CD14-positive monocyte (primary cell): ENCODE results near the gene ADGRF1. TPM values are rescaled to one million over a fixed set of nuclear protein-coding genes. Genes with fewer than 3 reads are reported as not detected.

Source experiments
- DNase-seq, 3 donors: peaks; one replicate each; pipeline ENCODE4 v3.0.0-alpha.2; 2011 to 2022
- H2AFZ ChIP-seq: 2 replicates; pipeline ENCODE4 v1.6.0; 2012; ENCODE audit warnings: mild to moderate bottlenecking, low read depth, low read length, inconsistent platforms; ENCODE audit not compliant: insufficient read depth, poor library complexity, severe bottlenecking
- H3K27ac ChIP-seq, 2 donors: 1 replicate in 1 of 2; 2 replicates in 1 of 2; pipeline ENCODE4 v1.5.1; 2012 to 2013; ENCODE audit warnings: low read length in 2 of 2, control low read depth in 1 of 2, inconsistent platforms in 1 of 2, low read depth in 1 of 2, mild to moderate bottlenecking in 1 of 2
- H3K27me3 ChIP-seq, 2 donors: one replicate each; pipeline versions ENCODE4 v1.6.0 to v1.6.1; 2011 to 2013; ENCODE audit warnings: low read length in 2 of 2; ENCODE audit not compliant: control insufficient read depth in 2 of 2, insufficient read depth in 2 of 2
- H3K36me3 ChIP-seq, 2 donors: replicated peaks in 1 of 2; 1 replicate in 1 of 2; 2 replicates in 1 of 2; pipeline versions ENCODE4 v1.5.1 to v1.6.1; 2012 to 2013; ENCODE audit warnings: low read length in 2 of 2, control low read depth in 1 of 2, inconsistent platforms in 1 of 2, mild to moderate bottlenecking in 1 of 2; ENCODE audit not compliant: insufficient read depth in 2 of 2, control insufficient read depth in 1 of 2
- H3K4me1 ChIP-seq, 2 donors: 1 replicate in 1 of 2; 2 replicates in 1 of 2; pipeline versions ENCODE4 v1.5.1 to v1.6.1; 2012 to 2013; ENCODE audit warnings: low read length in 2 of 2, control low read depth in 1 of 2, inconsistent platforms in 1 of 2, mild to moderate bottlenecking in 1 of 2, moderate library complexity in 1 of 2; ENCODE audit not compliant: insufficient read depth in 2 of 2, control insufficient read depth in 1 of 2
- H3K4me2 ChIP-seq: replicated peaks from 2 replicates; pipeline ENCODE3; 2012; ENCODE audit warnings: low read length, moderate library complexity, mild to moderate bottlenecking; ENCODE audit not compliant: poor library complexity, severe bottlenecking; ENCODE audit errors: extremely low read depth
- H3K4me3 ChIP-seq, 3 experiments: fragments of 200-600 bp in 1 of 3; sonication (generic) in 1 of 3; replicated peaks in 1 of 3; 1 replicate in 2 of 3; 2 replicates in 1 of 3; pipeline ENCODE4 v1.5.1; 2011 to 2013; ENCODE audit warnings: low read length in 3 of 3, mild to moderate bottlenecking in 3 of 3, control low read depth in 2 of 3, low read depth in 2 of 3, inconsistent platforms in 1 of 3, moderate library complexity in 1 of 3
- H3K79me2 ChIP-seq: 2 replicates; pipeline ENCODE4 v1.6.0; 2012; ENCODE audit warnings: mild to moderate bottlenecking, control low read depth, inconsistent platforms, low read length, moderate library complexity; ENCODE audit not compliant: insufficient read depth
- H3K9ac ChIP-seq: 2 replicates; pipeline ENCODE4 v1.6.0; 2017; ENCODE audit warnings: low read length, mild to moderate bottlenecking; ENCODE audit not compliant: insufficient read depth, poor library complexity, severe bottlenecking
- H3K9me3 ChIP-seq, 2 donors: replicated peaks in 1 of 2; 1 replicate in 1 of 2; 2 replicates in 1 of 2; pipeline versions ENCODE4 v1.5.1 to v1.6.1; 2012 to 2013; ENCODE audit warnings: low read length in 2 of 2, control low read depth in 1 of 2; ENCODE audit not compliant: control insufficient read depth in 1 of 2, insufficient read depth in 1 of 2
- H4K20me1 ChIP-seq: 2 replicates; pipeline ENCODE4 v1.6.0; 2012; ENCODE audit warnings: mild to moderate bottlenecking, low read length, control low read depth, moderate library complexity; ENCODE audit not compliant: insufficient read depth
- H3K27ac Mint-ChIP-seq, 7 donors: one replicate each; pipeline ENCODE4 v1.8.0; 2020; ENCODE audit warnings: mild to moderate bottlenecking in 7 of 7, mixed read lengths in 7 of 7, moderate library complexity in 6 of 7, inconsistent platforms in 2 of 7
- H3K27me3 Mint-ChIP-seq, 3 donors: one replicate each; pipeline ENCODE4 v1.8.0; 2021 to 2022; ENCODE audit warnings: low read depth in 3 of 3, mild to moderate bottlenecking in 3 of 3, mixed read lengths in 3 of 3, moderate library complexity in 3 of 3, inconsistent platforms in 1 of 3
- H3K36me3 Mint-ChIP-seq, 2 donors: one replicate each; pipeline ENCODE4 v1.8.0; 2020; ENCODE audit warnings: mixed read lengths in 2 of 2, inconsistent platforms in 1 of 2, mild to moderate bottlenecking in 1 of 2
- H3K4me1 Mint-ChIP-seq: one replicate; pipeline ENCODE4 v1.8.0; 2020; ENCODE audit warnings: mild to moderate bottlenecking, mixed read lengths
- H3K4me3 Mint-ChIP-seq, 2 donors: one replicate each; pipeline ENCODE4 v1.8.0; 2020; ENCODE audit warnings: mild to moderate bottlenecking in 2 of 2, mixed read lengths in 2 of 2, moderate library complexity in 1 of 2
- H3K9me3 Mint-ChIP-seq, 7 donors: one replicate each; pipeline ENCODE4 v1.8.0; 2020 to 2022; ENCODE audit warnings: mixed read lengths in 7 of 7, mild to moderate bottlenecking in 6 of 7, moderate library complexity in 6 of 7, inconsistent platforms in 2 of 7
- CTCF ChIP-seq: fragments of 200-600 bp; IDR thresholded peaks from one replicate; pipeline ENCODE4 v1.8.0; 2022; ENCODE audit warnings: antibody characterized with exemption, mild to moderate bottlenecking
- WGBS: methylation state at CpG from one replicate; pipeline ENCODE4 v1.1.5; 2013; ENCODE audit warnings: missing lambda C conversion rate; ENCODE audit not compliant: insufficient coverage; 5-methylcytosine and 5-hydroxymethylcytosine counted together
- intact Hi-C, 2 donors: fragments of 100-400 bp; cut with micrococcal nuclease; formaldehyde crosslinking; loops; one replicate each; pipeline versions ENCODE4 v1.15.0 to v1.15.1; 2023
- polyA plus RNA-seq, 3 donors: library from polyadenylated mRNA; depleted of rRNA in 1 of 3; unstranded in 2 of 3; stranded (reverse) in 1 of 3; fragments of 300-500 nt in 2 of 3; fragments of >200 nt in 1 of 3; fragmentation: Illumina TruSeq in 2 of 3; gene quantifications; 1 replicate in 2 of 3; 2 replicates in 1 of 3; pipeline ENCODE4 v1.2.3, GENCODE V29; 2012 to 2021

The ADGRF1 gene
- polyA plus RNA-seq, 3 donors = 0.03 TPM; not detected in 2

GRCh38 chr6:47009583-47009982 lies 32.5 kb downstream of the ADGRF1 start:
- Mint-ChIP-seq H3K4me1 (peaks cover 2% of the 10 kb centered on the region), H3K27me3 (no peaks in the 10 kb centered on the region)
- WGBS = 100% methylated on average over 2 of the region's 7 CpGs

GRCh38 chr6:47008397-47008763 lies 33.8 kb downstream of the ADGRF1 start:
- H3K4me3 ChIP-seq = no peak overlapping the region
- no peaks in the 10 kb centered on the region for H3K9me3 ChIP-seq
- H3K9ac ChIP-seq = no peak overlapping the region
- no peak overlapping the region for H3K27ac Mint-ChIP-seq
- H3K27me3 Mint-ChIP-seq = no peaks in the 10 kb centered on the region
- no peaks in the 10 kb centered on the region for H3K79me2 ChIP-seq
- H3K9me3 Mint-ChIP-seq = peaks cover 0 to 5% (median 0%) of the 10 kb centered on the region in 7 donors
- no peaks in the 10 kb centered on the region for H3K27me3 ChIP-seq
- no peak for TF ChIP-seq CTCF
- H4K20me1 ChIP-seq = no peaks in the 10 kb centered on the region
- H3K36me3 Mint-ChIP-seq = no peaks in the 10 kb centered on the region
- H3K4me1 ChIP-seq = no peaks in the 10 kb centered on the region
- H2AFZ ChIP-seq = no peak overlapping the region
- H3K4me1 Mint-ChIP-seq = peaks cover 9% of the 10 kb centered on the region
- intact Hi-C loops = no loop called here
- no peak for DNase-seq
- no peak overlapping the region for H3K27ac ChIP-seq
- H3K36me3 ChIP-seq = no peaks in the 10 kb centered on the region
- H3K4me3 Mint-ChIP-seq = no peak overlapping the region
- no CpG with 5 or more reads among the region's 3 CpGs for WGBS
- H3K4me2 ChIP-seq = no peak overlapping the region

More at GRCh38 chr6:47009583-47009982, 32.5 kb downstream of the ADGRF1 start:
- no peak overlapping the region for H3K4me3 Mint-ChIP-seq
- no peak overlapping the region for H3K27ac Mint-ChIP-seq
- no peak overlapping the region for H3K4me2 ChIP-seq
- H3K27ac ChIP-seq = no peak overlapping the region
- H3K27me3 ChIP-seq = no peaks in the 10 kb centered on the region
- H3K4me3 ChIP-seq = no peak overlapping the region
- H3K4me1 ChIP-seq = no peaks in the 10 kb centered on the region
- intact Hi-C loops = no loop called here
- no peaks in the 10 kb centered on the region for H3K79me2 ChIP-seq
- TF ChIP-seq CTCF = no peak
- H3K9ac ChIP-seq = no peak overlapping the region
- peaks cover 0 to 5% (median 2%) of the 10 kb centered on the region in 7 donors for H3K9me3 Mint-ChIP-seq
- no peak overlapping the region for H2AFZ ChIP-seq
- H3K36me3 Mint-ChIP-seq = no peaks in the 10 kb centered on the region
- DNase-seq = no peak
- H4K20me1 ChIP-seq = no peaks in the 10 kb centered on the region
- H3K36me3 ChIP-seq = no peaks in the 10 kb centered on the region
- no peaks in the 10 kb centered on the region for H3K9me3 ChIP-seq
